Posterior cingulate gyrus (tissue), 11 donors: Measurements from ENCODE around the gene CARS1.

ENCODE experiments used
- DNase-seq, 10 donors: peaks; one replicate each; pipeline versions ENCODE4 v3.0.0 to v3.0.0-alpha.2; 2020 to 2021; ENCODE audit warnings: mixed read lengths in 3 of 10
- intact Hi-C: fragments of 100-400 bp; cut with DNase I; formaldehyde crosslinking; loops from one replicate; pipeline ENCODE4 v1.15.1; 2023

The CARS1 gene

GRCh38 chr11:3015796-3016195 lies 41.4 kb downstream of the CARS1 start:
- DNase-seq, result no peak
- intact Hi-C loops, result no loop called here

- intact Hi-C loops, result no loop called here
Observed at GRCh38 chr11:3014943-3015342, 42.3 kb downstream of the CARS1 start.

GRCh38 chr11:3014057-3014938 lies 42.9 kb downstream of the CARS1 start:
- intact Hi-C loops, result no loop called here
- peak in 2 of 10 donors; percentile 52 to 62 for DNase-seq

More at GRCh38 chr11:3014943-3015342, 42.3 kb downstream of the CARS1 start:
- no peak for DNase-seq

- peak in 2 of 10 donors; percentile 8 to 52 for DNase-seq
- intact Hi-C loops, result no loop called here
Observed at GRCh38 chr11:3011891-3012885, 45.0 kb downstream of the CARS1 start.

GRCh38 chr11:3010521-3011275 lies 46.5 kb downstream of the CARS1 start:
- DNase-seq, result peak in 1 of 10 donors; percentile 82
- intact Hi-C loops, result no loop called here

- intact Hi-C loops, result no loop called here
- peak in 1 of 10 donors; percentile 82 for DNase-seq
Observed at GRCh38 chr11:3010004-3010403, 47.2 kb downstream of the CARS1 start.

GRCh38 chr11:3009481-3009880 lies 47.7 kb downstream of the CARS1 start:
- intact Hi-C loops, result no loop called here
- DNase-seq, result peak in 1 of 10 donors; percentile 63

GRCh38 chr11:3008746-3009336 lies 48.4 kb downstream of the CARS1 start:
- peak in 1 of 10 donors; percentile 71 for DNase-seq
- intact Hi-C loops, result no loop called here

GRCh38 chr11:3007404-3008010 lies 49.7 kb downstream of the CARS1 start:
- peak in 2 of 10 donors; percentile 52 to 59 for DNase-seq
- intact Hi-C loops, result no loop called here

- DNase-seq, result peak in 2 of 10 donors; percentile 55 to 67
- intact Hi-C loops, result no loop called here
Observed at GRCh38 chr11:3006505-3007260, 50.5 kb downstream of the CARS1 start.

GRCh38 chr11:3004481-3004880 lies 52.7 kb downstream of the CARS1 start:
- peak in 2 of 10 donors; percentile 33 to 62 for DNase-seq
- intact Hi-C loops, result no loop called here

GRCh38 chr11:3003396-3004231 lies 53.6 kb downstream of the CARS1 start:
- peak in 1 of 10 donors; percentile 77 for DNase-seq
- intact Hi-C loops, result no loop called here

- intact Hi-C loops, result no loop called here
- DNase-seq, result peak in 2 of 10 donors; percentile 59 to 71
Observed at GRCh38 chr11:3002871-3003270, 54.4 kb downstream of the CARS1 start.

- intact Hi-C loops, result no loop called here
Observed at GRCh38 chr11:3002351-3002861, 54.8 kb downstream of the CARS1 start.

GRCh38 chr11:3001496-3001895 lies 55.7 kb downstream of the CARS1 start:
- intact Hi-C loops, result no loop called here
- peak; percentile 55 to 96 (median 74) for DNase-seq

More at GRCh38 chr11:3002351-3002861, 54.8 kb downstream of the CARS1 start:
- peak in 2 of 10 donors; percentile 40 to 73 for DNase-seq

GRCh38 chr11:3000032-3000961 lies 56.9 kb downstream of the CARS1 start:
- intact Hi-C loops, result no loop called here
- DNase-seq, result peak; percentile 88 to 99 (median 95)
